Astrocyte (in vitro differentiated cells and primary cell): ENCODE results near the gene THG1L.

ENCODE experiments used
- CTCF ChIP-seq: IDR thresholded peaks from 2 replicates; pipeline ENCODE4 v1.5.1; 2011; ENCODE audit warnings: low read depth, mild to moderate bottlenecking, inconsistent platforms, low read length, moderate library complexity; ENCODE audit not compliant: insufficient read depth
- EZH2 ChIP-seq: IDR thresholded peaks from 2 replicates; pipeline ENCODE4 v1.6.1; 2012; ENCODE audit warnings: mild to moderate bottlenecking, low read length, inconsistent platforms; ENCODE audit not compliant: insufficient read depth

DNA sequence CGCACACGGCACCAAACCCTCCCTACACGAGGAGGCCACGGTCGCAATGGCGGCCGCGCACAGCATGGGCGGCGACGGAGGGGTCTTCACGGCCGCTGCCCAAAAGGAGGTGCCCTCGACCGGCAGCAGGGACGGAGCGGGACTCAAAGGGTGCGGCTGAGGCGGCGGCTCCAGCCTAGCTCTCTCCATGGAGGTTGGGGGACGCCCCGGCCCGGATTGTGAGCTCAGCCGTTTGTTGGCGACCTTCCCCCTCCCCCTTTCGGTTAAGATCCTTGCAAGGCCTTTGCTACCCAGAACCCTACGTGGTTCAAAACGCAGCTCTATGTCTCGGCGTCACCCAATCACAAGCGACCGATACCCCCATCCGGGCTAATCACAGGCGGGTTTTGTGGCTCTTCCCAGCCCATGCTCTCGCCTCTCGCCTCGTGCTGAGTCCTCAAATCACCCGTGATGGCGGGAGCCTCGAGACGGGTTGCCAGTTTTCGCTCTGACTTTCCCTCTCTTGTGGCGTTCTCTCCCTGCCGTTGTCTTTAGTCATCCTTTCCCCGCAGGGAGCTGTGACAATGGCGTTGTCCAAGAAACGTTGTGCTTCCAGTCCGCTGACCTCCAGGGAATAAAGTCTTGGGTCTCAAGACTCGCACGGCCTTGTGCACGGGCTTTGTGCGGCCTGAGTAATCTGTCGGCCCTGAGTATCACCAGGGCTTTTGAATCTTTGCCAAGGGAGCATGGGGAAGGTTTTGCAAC is 40.4 kb upstream of the THG1L start:
- TF ChIP-seq CTCF (no peak), EZH2 (no peak)
